Heart right ventricle (tissue), 16 donors: ENCODE data around the gene PRSS22. TPM values are rescaled to one million over a fixed set of nuclear protein-coding genes. Genes with fewer than 3 reads are reported as not detected.

Experiments used
- ATAC-seq, 8 donors: fragments of 200-7000 bp; cut with Tn5 transposase; one replicate each; pipeline ENCODE4 v1.9.1; 2020; ENCODE audit warnings: mild to moderate bottlenecking in 8 of 8, moderate library complexity in 8 of 8, moderate number of reproducible peaks in 1 of 8
- DNase-seq, 2 donors: peaks; one replicate each; pipeline ENCODE4 v3.0.0-alpha.2; 2020
- H3K27ac ChIP-seq, 10 donors: fragments of 200-600 bp; sonication (generic) in 2 of 10; one replicate each; pipeline versions ENCODE4 v1.5.0 to v1.8.0; 2020 to 2022; ENCODE audit warnings: mild to moderate bottlenecking in 3 of 10
- H3K27me3 ChIP-seq, 7 donors: fragments of 200-600 bp; one replicate each; pipeline ENCODE4 v1.8.0; 2021 to 2022; ENCODE audit warnings: mild to moderate bottlenecking in 2 of 7
- H3K36me3 ChIP-seq, 9 donors: fragments of 200-600 bp; sonication (generic) in 1 of 9; one replicate each; pipeline versions ENCODE4 v1.5.0 to v1.8.0; 2020 to 2022; ENCODE audit warnings: mild to moderate bottlenecking in 2 of 9
- H3K4me1 ChIP-seq, 9 donors: fragments of 200-600 bp; sonication (generic) in 1 of 9; one replicate each; pipeline versions ENCODE4 v1.5.0 to v1.8.0; 2020 to 2022; ENCODE audit warnings: mild to moderate bottlenecking in 4 of 9
- H3K4me3 ChIP-seq, 10 donors: fragments of 200-600 bp; sonication (generic) in 2 of 10; one replicate each; pipeline versions ENCODE4 v1.5.0 to v1.8.0; 2020 to 2022; ENCODE audit warnings: mild to moderate bottlenecking in 7 of 10, moderate library complexity in 2 of 10
- H3K9me3 ChIP-seq, 11 donors: fragments of 200-600 bp in 10 of 11; sonication (generic) in 2 of 11; one replicate each; pipeline versions ENCODE4 v1.5.0 to v1.8.0; 2013 to 2022; ENCODE audit warnings: mild to moderate bottlenecking in 2 of 11, control low read depth in 1 of 11, moderate library complexity in 1 of 11
- WGBS, 2 donors: extraction: QIAGEN DNeasy Blood & Tissue Kit; methylation state at CpG; one replicate each; pipeline ENCODE4 v1.1.7; 2013; ENCODE audit warnings: inconsistent platforms in 1 of 2; 5-methylcytosine and 5-hydroxymethylcytosine counted together
- intact Hi-C, 10 donors: fragments of 100-400 bp; cut with DNase I; formaldehyde crosslinking; loops; one replicate each; pipeline versions ENCODE4 v1.11.1 to v1.14.2; 2022
- polyA plus RNA-seq, 2 donors: library from polyadenylated mRNA; stranded (reverse); fragments of 200-250 nt; gene quantifications; one replicate each; pipeline ENCODE4 v1.2.3, GENCODE V29; 2013
- total RNA-seq, 10 donors: library from RNA; stranded (reverse); fragmentation: NEBNext Ultra II Directional in 3 of 10; extraction: Animal tissue kit (Norgen Biotek cat#: 25700) in 3 of 10; gene quantifications; one replicate each; pipeline versions ENCODE4 v1.2.1 to v1.2.4, GENCODE V29; 2021 to 2023
- TF ChIP-seq, protein P1 (sequence below), 9 donors: fragments of 200-600 bp; sonication (generic) in 2 of 9; IDR thresholded peaks; one replicate each; pipeline versions ENCODE4 v1.5.0 to v1.8.0; 2021 to 2022; ENCODE audit warnings: antibody characterized with exemption in 9 of 9, mild to moderate bottlenecking in 5 of 9, moderate library complexity in 1 of 9
- donor health status: Arrhythmogenic right ventricular cardiomyopathy.
- donor health status: ischemic (EF 13 %, LVEDD 7.1; RV severe dilation, severe dysfunction).
- donor health status: healthy with polysubstance abuse.
- donor health status: DM: no; HTN: yes; CAD: no.
- donor health status: DM: no; HTN: no; CAD: no.
- donor health status: ischemic (EF 25% LVEDD 6.9; RV normal size, moderate dysfunction).
- donor health status: ischemic (EF 25% LVEDD 5.7; RV mildly dilated, moderate dysfunction).
- donor health status: healthy.
- donor health status: DM: yes; HTN: yes; CAD: no.
- donor health status: Ischemic cardiomyopathy.
- donor health status: ischemic (EF 35%, LVEDD 5.7; RV mildly dilated, moderate dysfunction).
- donor health status: nonischemic (EF 11% LVEDD 7.7; RV severe dilation, severe dysfunction).
- donor health status: DM: yes; HTN: yes; CAD: no.
- donor health status: PGD.
- donor health status: ischemic (EF 29% LVEDD 5.4; RV normal size, mild dysfunction).
- donor health status: nonischemic (EF 23%, LVEDD 6.1; RV moderate dilation, normal function).

The PRSS22 gene
- total and polyA plus RNA-seq, 12 donors = 0.21 TPM; not detected in 11

- no peak for ATAC-seq
- no peak for DNase-seq
- WGBS, 2 donors = 50 to 53% methylated on average over 18 of the region's 18 CpGs
- H3K4me1 ChIP-seq = peaks cover 3 to 19% (median 12%) of the 10 kb centered on the region in 9 donors
- H3K27ac ChIP-seq = peak overlapping the region in 9 of 10 donors; percentile 96 to 99 (median 98)
- peaks cover 0 to 9% (median 0%) of the 10 kb centered on the region in 11 donors for H3K9me3 ChIP-seq
- H3K4me3 ChIP-seq = peak overlapping the region; percentile 79 to 99 (median 93)
- TF ChIP-seq, protein P1, sequence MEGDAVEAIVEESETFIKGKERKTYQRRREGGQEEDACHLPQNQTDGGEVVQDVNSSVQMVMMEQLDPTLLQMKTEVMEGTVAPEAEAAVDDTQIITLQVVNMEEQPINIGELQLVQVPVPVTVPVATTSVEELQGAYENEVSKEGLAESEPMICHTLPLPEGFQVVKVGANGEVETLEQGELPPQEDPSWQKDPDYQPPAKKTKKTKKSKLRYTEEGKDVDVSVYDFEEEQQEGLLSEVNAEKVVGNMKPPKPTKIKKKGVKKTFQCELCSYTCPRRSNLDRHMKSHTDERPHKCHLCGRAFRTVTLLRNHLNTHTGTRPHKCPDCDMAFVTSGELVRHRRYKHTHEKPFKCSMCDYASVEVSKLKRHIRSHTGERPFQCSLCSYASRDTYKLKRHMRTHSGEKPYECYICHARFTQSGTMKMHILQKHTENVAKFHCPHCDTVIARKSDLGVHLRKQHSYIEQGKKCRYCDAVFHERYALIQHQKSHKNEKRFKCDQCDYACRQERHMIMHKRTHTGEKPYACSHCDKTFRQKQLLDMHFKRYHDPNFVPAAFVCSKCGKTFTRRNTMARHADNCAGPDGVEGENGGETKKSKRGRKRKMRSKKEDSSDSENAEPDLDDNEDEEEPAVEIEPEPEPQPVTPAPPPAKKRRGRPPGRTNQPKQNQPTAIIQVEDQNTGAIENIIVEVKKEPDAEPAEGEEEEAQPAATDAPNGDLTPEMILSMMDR (IDR thresholded peaks at IDR 0.05) = no peak
- intact Hi-C loops = no loop called here
- peaks cover 0 to 12% (median 0%) of the 10 kb centered on the region in 9 donors for H3K36me3 ChIP-seq
- no peaks in the 10 kb centered on the region for H3K27me3 ChIP-seq
These were observed 26.1 kb upstream of the PRSS22 start for GRCh38 chr16:2884041-2884451.

DNA sequence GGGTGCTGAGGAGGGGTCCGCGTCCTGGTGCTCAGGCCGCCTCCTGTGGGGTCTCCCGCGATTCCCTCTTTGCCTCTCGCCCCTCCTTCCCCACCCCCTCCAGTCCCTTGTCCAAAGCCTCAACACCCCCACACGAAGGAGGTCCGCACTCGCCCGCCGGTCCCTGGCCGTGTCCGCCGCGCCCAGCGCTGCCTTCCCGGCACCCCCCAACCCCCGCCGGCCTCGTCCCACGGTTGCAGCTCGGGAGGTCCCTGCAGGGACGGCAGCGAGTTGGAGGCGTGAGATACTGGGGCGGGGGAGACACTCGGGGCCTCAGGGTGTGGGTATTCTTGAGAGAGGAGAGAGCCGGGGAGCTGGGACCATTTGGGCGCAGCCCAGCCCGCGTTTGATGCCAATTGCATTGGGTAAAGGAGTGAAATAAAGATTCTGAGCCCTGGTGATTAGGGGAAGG lies 25.5 kb upstream of the PRSS22 start:
- TF ChIP-seq, protein P1 (IDR thresholded peaks at IDR 0.05) = no peak
- Histone ChIP-seq H3K4me1 (peaks cover 3 to 19% (median 12%) of the 10 kb centered on the region in 9 donors), H3K27ac (peak overlapping the region; percentile 93 to 99 (median 98)), H3K4me3 (peak overlapping the region; percentile 79 to 99 (median 93)), H3K36me3 (peaks cover 0 to 8% (median 0%) of the 10 kb centered on the region in 9 donors), H3K27me3 (no peaks in the 10 kb centered on the region), H3K9me3 (peaks cover 0 to 5% (median 0%) of the 10 kb centered on the region in 11 donors)
- WGBS, 2 donors = 0 to 1% methylated on average over 29 to 31 of the region's 31 CpGs
- intact Hi-C loops = loop anchor here in 4 of 10 donors (1.0 to 2.0 kb wide), 2 partner anchors 21 kb away; no protein-coding TSS in a partner anchor
- DNase-seq = peak in 1 of 2 donors; percentile 49
- peak in 5 of 8 donors; percentile 3 to 51 (median 11) for ATAC-seq

DNA sequence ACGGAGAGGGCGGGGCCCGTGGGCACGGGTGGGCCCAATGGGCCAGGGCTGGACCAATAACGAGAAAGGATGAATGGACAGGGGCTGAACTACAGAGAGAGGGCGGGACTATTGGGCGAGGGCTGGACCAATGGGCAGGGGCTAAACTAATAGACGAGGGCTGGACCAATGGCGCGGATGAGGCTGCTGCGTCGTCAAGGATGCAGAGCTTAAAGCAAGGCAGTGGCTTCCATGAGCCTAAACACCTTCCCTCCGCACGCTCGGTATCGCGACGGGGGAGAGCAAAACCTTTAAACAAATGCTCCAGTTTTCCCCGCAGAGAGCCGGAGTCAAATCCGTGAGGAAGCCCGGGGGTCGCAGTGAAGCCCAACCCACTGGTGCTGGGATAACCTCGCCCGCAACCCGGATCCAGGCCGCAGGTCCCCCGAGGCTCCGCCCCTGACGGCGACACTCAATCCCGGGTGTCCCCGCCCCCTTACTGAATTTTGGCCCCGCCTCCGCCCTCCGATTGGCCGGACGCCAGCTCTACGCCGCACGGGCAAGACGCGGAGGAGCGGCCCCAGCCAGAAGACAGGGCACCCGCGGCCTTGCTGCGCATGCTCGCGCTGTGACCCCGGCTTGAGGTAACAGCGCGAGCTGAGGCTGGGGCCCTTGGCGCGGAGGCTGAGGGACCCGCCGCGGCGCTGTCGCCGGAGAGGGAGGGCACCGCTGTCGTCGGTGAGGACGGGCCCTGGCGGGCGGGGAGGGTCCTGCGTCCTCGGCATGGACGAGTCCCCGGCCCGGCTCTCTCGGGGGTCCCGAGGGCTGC lies 24.9 kb upstream of the PRSS22 start, which contains the start of gene FLYWCH2:
Gene FLYWCH2 (plus strand): TSS at position 566 of the 808 bp plus-strand sequence. CDS start 13,235 bp downstream, outside the sequence.
- DNase-seq (peak; percentile 99), ATAC-seq (peak; percentile 96 to 98 (median 98))
- intact Hi-C loops = loop anchor here in 5 of 10 donors (1.0 to 2.0 kb wide), 2 partner anchors 21 to 22 kb away; no protein-coding TSS in a partner anchor

More for the DNA sequence above, 24.9 kb upstream of the PRSS22 start, which contains the start of gene FLYWCH2:
- Histone ChIP-seq H3K27me3 (no peaks in the 10 kb centered on the region), H3K27ac (peak within 1 kb of the TSS; percentile 93 to 99 (median 98)), H3K4me3 (peak within 1 kb of the TSS; percentile 79 to 99 (median 93)), H3K36me3 (peaks cover 0 to 5% (median 0%) of the 10 kb centered on the region in 9 donors), H3K9me3 (no peaks in the 10 kb centered on the region), H3K4me1 (peaks cover 3 to 19% (median 12%) of the 10 kb centered on the region in 9 donors)
- 0% methylated on average over 70 to 73 of the region's 73 CpGs for WGBS, 2 donors
- TF ChIP-seq, protein P1 (IDR thresholded peaks at IDR 0.05) = peak in 4 of 9 donors; percentile 5 to 25 (median 12)
